Natural killer cell treated with Interleukin-12 subunit alpha and Interleukin-12 subunit beta and Interleukin-15 and Interleukin-18, amount 100 ng/mL, for 72 hours (primary cell): Measurements from ENCODE around the gene TEDDM1. TPM values are rescaled to one million over a fixed set of nuclear protein-coding genes. Genes with fewer than 3 reads are reported as not detected.
A peak's percentile ranks its signal among the peaks of the same experiment; 100 is the strongest.

Source experiments
- ATAC-seq, 2 donors: fragments of 150-1000 bp; cut with Tn5 transposase in 1 of 2; sonication (Bioruptor Pico), chemical (Tn5 transposase) in 1 of 2; 2 replicates each; pipeline ENCODE4 v1.10.0; 2021
- DNase-seq: peaks from one replicate; pipeline ENCODE4 v3.0.0; 2022; ENCODE audit warnings: low spot score
- H3K27ac Mint-ChIP-seq, 2 donors: 1 replicate in 1 of 2; 2 replicates in 1 of 2; pipeline ENCODE4 v1.8.0; 2022; ENCODE audit warnings: mixed read lengths in 2 of 2, mild to moderate bottlenecking in 1 of 2, moderate library complexity in 1 of 2
- H3K27me3 Mint-ChIP-seq, 2 donors: 1 replicate in 1 of 2; 2 replicates in 1 of 2; pipeline ENCODE4 v1.8.0; 2022; ENCODE audit warnings: mixed read lengths in 2 of 2
- H3K36me3 Mint-ChIP-seq: one replicate; pipeline ENCODE4 v1.8.0; 2022; ENCODE audit warnings: mixed read lengths
- H3K4me1 Mint-ChIP-seq, 2 donors: 1 replicate in 1 of 2; 2 replicates in 1 of 2; pipeline ENCODE4 v1.8.0; 2022; ENCODE audit warnings: low read depth in 2 of 2, mixed read lengths in 2 of 2, mild to moderate bottlenecking in 1 of 2
- H3K4me3 Mint-ChIP-seq: one replicate; pipeline ENCODE4 v1.8.0; 2022; ENCODE audit warnings: mixed read lengths
- H3K9me3 Mint-ChIP-seq: 2 replicates; pipeline ENCODE4 v1.8.0; 2022; ENCODE audit warnings: mixed read lengths
- total RNA-seq, 2 donors: library from RNA; stranded (reverse); gene quantifications; one replicate each; pipeline ENCODE4 v1.2.3, GENCODE V29; 2022

Gene TEDDM1
- total RNA-seq, 2 donors from 2014 or later, result not detected

DNA sequence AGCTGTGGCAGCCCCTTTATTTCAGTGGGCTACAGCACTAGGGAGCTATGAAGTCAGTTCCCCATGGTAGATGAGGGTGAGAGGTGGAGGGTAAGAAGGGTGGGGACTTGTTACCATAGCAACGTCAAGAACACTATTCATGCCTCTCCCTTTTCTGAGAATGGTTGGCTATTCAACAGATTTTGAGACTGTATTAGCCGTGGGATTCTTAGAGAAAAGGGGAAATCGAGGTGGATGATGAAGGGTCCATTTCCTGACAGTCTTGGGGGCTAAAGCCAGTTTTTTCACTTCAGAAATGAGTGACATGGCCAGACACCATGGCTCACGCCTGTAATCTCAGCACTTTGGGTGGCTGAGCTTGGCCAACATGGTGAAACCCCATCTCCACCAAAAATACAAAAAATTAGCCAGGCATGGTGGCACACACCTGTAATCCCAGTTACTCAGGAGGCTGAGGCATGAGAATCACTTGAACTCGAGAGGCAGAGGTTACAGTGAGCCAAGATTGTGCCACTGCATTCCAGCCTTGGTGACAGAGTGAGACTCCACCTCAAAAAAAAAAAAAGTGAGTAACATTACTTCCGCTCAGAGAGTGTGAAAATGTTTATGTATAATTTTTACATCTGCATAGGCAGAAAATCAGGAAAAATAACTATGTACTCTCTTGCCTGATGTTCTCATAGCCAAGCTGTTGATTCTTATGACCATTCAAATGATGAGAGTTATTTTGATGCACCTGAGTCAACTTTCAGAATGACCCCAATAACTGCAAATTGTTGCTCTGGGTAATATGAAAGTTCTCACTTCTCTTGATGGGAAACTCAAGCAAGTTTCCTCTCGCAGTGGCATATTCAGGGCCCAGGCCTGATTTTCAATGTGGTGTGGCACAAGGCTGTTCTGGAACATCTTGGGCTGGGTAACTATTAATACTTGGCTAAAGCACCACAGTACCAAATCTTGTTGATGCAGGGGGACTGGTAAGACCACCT, 26.3 kb upstream of the TEDDM1 start:
- H3K27ac Mint-ChIP-seq, result peak overlapping the region in 1 of 2 donors; percentile 48

DNA sequence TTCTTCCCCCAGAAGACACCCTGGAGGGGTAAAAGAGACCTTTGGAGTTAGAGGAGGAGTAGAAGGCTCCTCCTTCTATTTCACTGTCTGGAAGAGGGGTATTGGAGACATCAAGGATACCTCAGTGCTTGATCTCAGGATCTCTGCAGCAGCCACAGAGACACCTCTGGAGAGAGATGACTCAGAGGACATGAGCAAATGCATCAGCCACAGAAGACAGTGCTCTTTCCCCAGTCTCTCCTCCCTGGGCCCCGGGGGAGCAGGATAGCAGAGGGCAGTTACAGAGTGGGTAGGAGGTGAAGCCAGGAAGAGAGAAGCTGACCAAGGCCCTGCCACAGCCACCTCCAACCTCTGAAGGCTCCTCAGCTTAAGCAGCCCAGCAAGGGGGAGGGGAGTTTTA, 15.3 kb upstream of the TEDDM1 start:
- H3K4me1 Mint-ChIP-seq, result no peaks in the 10 kb centered on the region
- H3K27ac Mint-ChIP-seq, result no peak overlapping the region
- H3K4me3 Mint-ChIP-seq, result no peak overlapping the region
- ATAC-seq (peak; percentile 65 to 72), DNase-seq (no peak)
- no peaks in the 10 kb centered on the region for H3K36me3 Mint-ChIP-seq
- H3K9me3 Mint-ChIP-seq, result no peaks in the 10 kb centered on the region
- H3K27me3 Mint-ChIP-seq, result peaks cover 23 to 25% of the 10 kb centered on the region in 2 donors

More for the DNA sequence above, 26.3 kb upstream of the TEDDM1 start:
- Mint-ChIP-seq H3K36me3 (no peaks in the 10 kb centered on the region), H3K4me3 (no peak overlapping the region), H3K4me1 (peaks cover 11 to 33% of the 10 kb centered on the region in 2 donors), H3K9me3 (no peaks in the 10 kb centered on the region), H3K27me3 (peaks cover 0 to 13% of the 10 kb centered on the region in 2 donors)
- no peak for DNase-seq
- peak; percentile 34 to 51 for ATAC-seq

DNA sequence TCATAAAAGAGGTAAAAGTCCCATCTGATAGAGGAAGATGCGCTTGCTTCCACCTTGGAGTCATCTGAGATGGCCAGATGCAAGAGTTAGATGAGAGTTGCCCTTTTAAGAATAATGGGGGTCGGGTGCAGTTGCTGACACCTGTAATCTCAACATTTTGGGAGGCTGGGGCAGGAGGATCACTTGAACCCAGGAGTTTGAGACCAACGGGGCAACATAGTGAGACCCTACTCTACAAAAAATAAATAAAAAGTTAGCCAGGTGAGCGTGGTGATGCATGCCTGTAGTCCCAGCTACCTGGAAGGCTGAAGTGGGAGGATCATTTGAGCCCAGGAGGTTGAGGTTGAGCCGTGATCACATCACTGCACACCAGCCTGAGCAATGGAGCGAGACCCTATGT, 13.5 kb upstream of the TEDDM1 start:
- DNase-seq (no peak), ATAC-seq (no peak)
- Mint-ChIP-seq H3K27ac (no peak overlapping the region), H3K4me3 (no peak overlapping the region), H3K4me1 (no peaks in the 10 kb centered on the region), H3K27me3 (peaks cover 14 to 35% of the 10 kb centered on the region in 2 donors), H3K9me3 (no peaks in the 10 kb centered on the region), H3K36me3 (no peaks in the 10 kb centered on the region)

DNA sequence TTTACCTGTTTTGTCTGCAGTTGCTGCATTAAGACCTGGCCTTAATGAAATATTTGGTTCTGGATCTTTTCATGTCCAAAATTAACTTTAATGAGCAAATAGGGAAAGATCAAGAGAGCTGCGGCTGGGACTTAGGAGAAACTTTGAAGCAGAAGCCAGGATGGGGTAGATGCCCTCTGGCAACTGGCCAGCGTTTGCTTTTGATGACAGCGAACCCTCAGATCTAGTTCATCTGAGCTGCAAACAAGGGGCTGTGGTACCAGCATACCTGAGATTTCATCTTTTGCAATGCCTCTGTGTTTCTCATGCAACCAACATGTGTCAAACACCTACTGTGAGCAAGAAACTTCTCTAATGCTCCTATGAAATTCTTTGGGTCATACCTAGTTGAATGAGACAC, 13.0 kb upstream of the TEDDM1 start:
- Mint-ChIP-seq H3K4me3 (no peak overlapping the region), H3K4me1 (no peaks in the 10 kb centered on the region), H3K9me3 (no peaks in the 10 kb centered on the region), H3K27ac (no peak overlapping the region), H3K36me3 (no peaks in the 10 kb centered on the region), H3K27me3 (peaks cover 13 to 36% of the 10 kb centered on the region in 2 donors)
- DNase-seq (no peak), ATAC-seq (no peak)

DNA sequence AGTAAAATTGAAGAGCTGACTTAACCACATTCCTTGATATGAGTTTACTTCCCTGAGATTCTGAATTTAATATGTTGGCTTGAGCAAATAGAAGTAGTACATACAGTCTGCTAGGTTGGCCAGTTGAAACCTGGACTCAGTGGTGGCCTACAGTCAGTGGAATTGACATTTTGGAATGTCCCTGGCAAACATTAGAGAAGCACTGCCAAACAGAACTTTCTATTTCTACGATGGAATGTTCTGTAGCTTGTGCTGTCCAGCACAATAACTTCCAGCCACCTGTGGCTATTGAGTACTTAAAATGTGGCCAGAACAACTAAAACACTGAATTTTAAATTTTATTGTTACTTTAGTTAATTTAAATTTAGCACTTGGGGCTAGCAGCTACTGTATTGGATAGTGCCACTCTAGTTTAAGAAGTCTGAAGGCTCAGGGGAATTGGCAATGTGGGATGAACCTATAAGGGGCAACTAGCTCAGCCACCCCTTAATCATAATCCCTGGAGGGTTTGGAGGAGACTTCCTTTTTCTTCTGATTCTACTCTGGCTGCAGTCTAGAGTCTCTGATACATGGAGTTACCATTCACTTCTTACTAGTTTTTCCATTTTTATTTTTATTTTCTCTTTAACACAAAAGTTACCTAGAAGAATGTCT, 10.3 kb upstream of the TEDDM1 start:
- no peak for ATAC-seq

GRCh38 chr1:182410138-182410537, 9.7 kb upstream of the TEDDM1 start:
- H3K4me3 Mint-ChIP-seq, result no peak overlapping the region
- no peaks in the 10 kb centered on the region for H3K4me1 Mint-ChIP-seq
- ATAC-seq (no peak), DNase-seq (no peak)
- peaks cover 8 to 39% of the 10 kb centered on the region in 2 donors for H3K27me3 Mint-ChIP-seq
- H3K9me3 Mint-ChIP-seq, result peaks cover 5% of the 10 kb centered on the region
- H3K27ac Mint-ChIP-seq, result no peak overlapping the region
- no peaks in the 10 kb centered on the region for H3K36me3 Mint-ChIP-seq

More for the DNA sequence above, 10.3 kb upstream of the TEDDM1 start:
- Mint-ChIP-seq H3K27me3 (peaks cover 8 to 39% of the 10 kb centered on the region in 2 donors), H3K27ac (no peak overlapping the region), H3K36me3 (no peaks in the 10 kb centered on the region), H3K4me1 (no peaks in the 10 kb centered on the region), H3K4me3 (no peak overlapping the region), H3K9me3 (no peaks in the 10 kb centered on the region)
- no peak for DNase-seq

GRCh38 chr1:182408435-182409075, 8.1 kb upstream of the TEDDM1 start:
- DNase-seq (no peak), ATAC-seq (no peak)
- Mint-ChIP-seq H3K27me3 (peaks cover 12 to 35% of the 10 kb centered on the region in 2 donors), H3K4me3 (no peak overlapping the region), H3K9me3 (peaks cover 5% of the 10 kb centered on the region), H3K4me1 (no peaks in the 10 kb centered on the region), H3K36me3 (no peaks in the 10 kb centered on the region), H3K27ac (no peak overlapping the region)

GRCh38 chr1:182407724-182408123, 7.3 kb upstream of the TEDDM1 start:
- no peak overlapping the region for H3K27ac Mint-ChIP-seq
- no peaks in the 10 kb centered on the region for H3K4me1 Mint-ChIP-seq
- H3K4me3 Mint-ChIP-seq, result no peak overlapping the region
- ATAC-seq (no peak), DNase-seq (no peak)
- H3K27me3 Mint-ChIP-seq, result peaks cover 17 to 39% of the 10 kb centered on the region in 2 donors
- no peaks in the 10 kb centered on the region for H3K36me3 Mint-ChIP-seq
- H3K9me3 Mint-ChIP-seq, result peaks cover 5% of the 10 kb centered on the region

DNA sequence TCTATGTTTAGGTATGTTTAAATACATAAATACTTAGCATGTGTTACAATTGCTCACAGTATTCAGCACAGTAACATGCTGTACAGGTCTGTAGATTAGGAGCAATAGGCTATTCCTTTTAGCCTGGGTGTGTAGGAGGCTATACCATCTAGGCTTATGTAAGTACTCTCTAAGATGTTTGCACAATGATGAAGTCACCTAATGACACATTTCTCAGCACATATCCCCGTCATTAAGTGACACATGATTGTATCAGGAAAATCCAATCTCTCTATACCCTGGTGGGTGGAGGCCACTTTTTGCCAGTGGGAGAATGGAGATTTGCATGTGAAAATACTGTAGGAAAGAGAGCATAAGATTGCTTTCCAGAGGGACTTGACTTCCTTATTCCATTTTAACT, 5.5 kb upstream of the TEDDM1 start:
- H3K4me3 Mint-ChIP-seq, result no peak overlapping the region
- no peak for ATAC-seq
- peaks cover 5% of the 10 kb centered on the region for H3K9me3 Mint-ChIP-seq
- DNase-seq, result no peak
- H3K4me1 Mint-ChIP-seq, result no peaks in the 10 kb centered on the region
- H3K27ac Mint-ChIP-seq, result no peak overlapping the region
- H3K36me3 Mint-ChIP-seq, result no peaks in the 10 kb centered on the region
- peaks cover 17 to 39% of the 10 kb centered on the region in 2 donors for H3K27me3 Mint-ChIP-seq

DNA sequence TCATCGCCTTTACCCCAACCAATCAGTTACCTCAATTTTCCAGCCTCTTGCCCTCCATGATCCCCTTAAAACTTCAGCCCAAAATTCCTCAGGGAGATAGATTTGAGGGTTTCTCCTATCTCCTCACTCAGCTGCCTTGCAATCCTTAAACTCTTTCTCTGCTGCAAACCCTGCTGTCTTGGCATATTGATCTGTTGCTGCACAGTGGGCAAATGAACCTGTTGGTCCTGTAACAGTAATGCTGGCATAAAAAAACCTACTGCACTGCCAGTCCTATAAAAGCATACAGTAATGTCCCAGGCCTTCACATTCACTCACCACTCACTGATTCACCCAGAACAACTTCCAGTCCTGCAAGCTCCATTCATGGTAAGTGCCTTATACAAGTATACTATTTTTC, 5.1 kb upstream of the TEDDM1 start:
- Mint-ChIP-seq H3K4me3 (no peak overlapping the region), H3K27me3 (peaks cover 17 to 39% of the 10 kb centered on the region in 2 donors), H3K9me3 (peaks cover 5% of the 10 kb centered on the region), H3K27ac (no peak overlapping the region), H3K4me1 (no peaks in the 10 kb centered on the region), H3K36me3 (no peaks in the 10 kb centered on the region)
- DNase-seq, result no peak
- no peak for ATAC-seq

- ATAC-seq, result no peak
- Mint-ChIP-seq H3K9me3 (peaks cover 5% of the 10 kb centered on the region), H3K27me3 (peaks cover 17 to 35% of the 10 kb centered on the region in 2 donors), H3K4me3 (no peak overlapping the region), H3K27ac (no peak overlapping the region), H3K36me3 (no peaks in the 10 kb centered on the region), H3K4me1 (no peaks in the 10 kb centered on the region)
- DNase-seq, result no peak
Measured at GRCh38 chr1:182404781-182405180, 4.3 kb upstream of the TEDDM1 start.

DNA sequence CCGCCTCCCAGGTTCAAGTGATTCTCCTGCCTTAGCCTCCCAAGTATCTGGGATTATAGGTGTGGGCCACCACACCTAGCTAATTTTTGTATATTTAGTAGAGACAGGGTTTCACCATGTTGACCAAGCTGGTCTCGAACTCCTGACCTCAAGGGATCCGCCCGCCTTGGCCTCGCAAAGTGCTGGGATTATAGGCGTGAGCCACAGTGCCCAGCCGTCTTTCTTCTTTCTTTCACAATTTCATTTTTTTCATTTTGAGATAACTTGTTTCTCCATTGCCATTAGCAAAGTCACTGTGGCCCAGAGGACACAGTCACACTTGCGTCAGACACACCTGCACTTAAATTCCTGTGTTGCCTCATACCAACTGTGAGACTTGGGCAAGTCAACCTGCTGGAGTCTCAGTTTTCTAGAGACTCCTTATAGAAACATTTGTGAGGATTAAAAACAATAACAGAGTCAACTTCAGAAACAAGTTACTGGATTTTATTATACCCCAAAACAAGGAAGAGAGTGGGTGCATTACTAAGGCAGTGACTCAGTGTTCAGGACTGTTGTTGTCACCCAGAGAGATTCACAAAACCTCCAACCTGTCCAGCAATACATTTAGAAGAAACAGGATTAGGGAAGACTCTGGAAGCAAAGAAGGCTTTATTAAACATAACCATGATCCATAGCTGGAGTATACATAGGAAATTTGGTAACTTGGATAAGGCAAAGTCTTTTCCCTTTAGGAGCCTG, 2.6 kb downstream of the TEDDM1 start:
- ATAC-seq (no peak), DNase-seq (no peak)
- no peaks in the 10 kb centered on the region for H3K9me3 Mint-ChIP-seq
- peaks cover 5 to 8% of the 10 kb centered on the region in 2 donors for H3K4me1 Mint-ChIP-seq
- no peak overlapping the region for H3K4me3 Mint-ChIP-seq
- H3K27me3 Mint-ChIP-seq, result no peaks in the 10 kb centered on the region
- no peaks in the 10 kb centered on the region for H3K36me3 Mint-ChIP-seq
- no peak overlapping the region for H3K27ac Mint-ChIP-seq

DNA sequence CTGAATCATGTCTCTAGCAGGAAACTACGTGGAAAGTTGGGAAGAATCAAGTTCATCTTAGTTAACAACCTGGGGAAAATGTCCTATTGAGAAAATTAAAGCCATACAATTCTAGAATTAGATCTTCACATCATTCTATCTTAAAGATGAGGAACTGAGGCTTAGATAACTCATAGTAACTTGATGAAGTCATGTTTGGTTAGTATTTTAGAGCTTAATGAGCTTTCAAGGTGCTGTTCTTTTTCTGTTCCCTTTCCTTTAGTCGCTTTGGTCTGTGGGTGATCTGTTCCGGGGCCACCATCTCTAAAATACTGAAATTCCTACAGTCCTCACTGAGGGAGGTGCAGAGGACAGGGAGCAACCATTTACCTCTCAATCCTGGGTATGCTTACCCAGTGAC, 4.6 kb downstream of the TEDDM1 start:
- no peak for DNase-seq
- Mint-ChIP-seq H3K4me3 (no peak overlapping the region), H3K27ac (no peak overlapping the region), H3K9me3 (no peaks in the 10 kb centered on the region), H3K27me3 (no peaks in the 10 kb centered on the region), H3K36me3 (no peaks in the 10 kb centered on the region), H3K4me1 (peaks cover 12% of the 10 kb centered on the region in 2 donors)
- ATAC-seq, result no peak
